Measurements from ENCODE around the gene RAB40A.
"Not testable (repeated sequence)": the region's sequence is repeated elsewhere in the genome, so short reads cannot be mapped to it uniquely, and the experiment has no call there.

RAB40A gene

GRCh38 chrX:103464072-103464773 is 55.1 kb downstream of the RAB40A start:
- FAIRE-seq, result peak; percentile 80
- TF ChIP-seq POLR2A (IDR thresholded peaks at IDR 0.05; ENCODE audit: low read depth, low read length), result no peak
- DNase-seq (ENCODE audit: insufficient read length, low spot score), result no peak

DNA sequence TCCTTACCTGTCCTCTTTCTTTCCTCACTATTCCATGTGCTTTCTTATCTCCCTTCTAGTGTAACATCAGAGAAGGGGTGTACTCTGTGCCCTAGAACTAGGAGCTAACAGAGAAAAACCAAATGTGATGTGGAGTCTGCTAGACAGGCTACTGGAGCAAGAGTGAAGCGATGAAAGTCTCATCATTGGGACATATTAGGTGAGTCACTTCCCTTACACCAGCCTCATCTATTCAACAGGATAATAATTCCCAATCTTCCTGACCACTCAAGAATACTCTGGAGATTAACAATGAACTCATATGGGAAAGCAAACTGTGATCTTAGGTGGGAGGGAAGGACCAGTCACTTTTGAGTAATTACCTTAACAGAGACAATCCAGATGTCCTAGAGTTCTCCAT is 58.1 kb downstream of the RAB40A start:
- no peak for TF ChIP-seq POLR2A (IDR thresholded peaks at IDR 0.05; ENCODE audit: low read depth, low read length)
- FAIRE-seq (no peak), DNase-seq (ENCODE audit: insufficient read length, low spot score) (no peak)

GRCh38 chrX:103460001-103460755 is 59.1 kb downstream of the RAB40A start:
- DNase-seq (ENCODE audit: insufficient read length, low spot score); FAIRE-seq: not testable (repeated sequence)

- no peak for TF ChIP-seq POLR2A (IDR thresholded peaks at IDR 0.05; ENCODE audit: low read depth, low read length)
- FAIRE-seq (peak; percentile 81), DNase-seq (ENCODE audit: insufficient read length, low spot score) (peak; percentile 9)
These were observed 65.6 kb downstream of the RAB40A start for GRCh38 chrX:103453655-103454054.
